ENCODE data around the gene CREB5. TPM values are rescaled to one million over a fixed set of nuclear protein-coding genes. Genes with fewer than 3 reads are reported as not detected.

The CREB5 gene
- total and polyA plus RNA-seq, 2 of the 8 experiments (the other 6 are each of a cell fraction or from before 2014, with no cell fraction given), result 2.4 to 2.7 TPM

DNA sequence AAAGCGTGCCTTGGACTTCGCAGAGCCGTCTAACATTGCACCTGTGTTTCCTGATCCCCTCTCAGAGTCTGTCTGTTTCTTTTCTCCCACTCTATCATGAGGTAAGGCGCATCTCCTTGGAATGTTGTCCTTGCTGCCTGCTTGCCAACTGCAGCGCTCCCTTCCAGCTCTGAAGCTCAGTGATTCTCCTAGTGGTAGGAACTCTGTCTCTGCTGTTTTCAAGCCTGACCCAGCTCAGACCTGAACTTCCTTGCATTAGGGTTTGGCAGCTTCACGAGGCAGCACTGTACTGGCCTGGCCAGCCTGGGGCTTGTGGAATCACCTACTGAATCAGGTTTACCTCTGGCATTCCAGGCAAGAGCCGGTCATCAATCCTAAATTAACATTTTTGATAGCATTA is 123.9 kb downstream of the CREB5 start (continued):
- TF ChIP-seq CEBPB (IDR thresholded peaks at IDR 0.05; ENCODE audit: low read depth, low read length), result no peak
- TF ChIP-seq, protein P1, sequence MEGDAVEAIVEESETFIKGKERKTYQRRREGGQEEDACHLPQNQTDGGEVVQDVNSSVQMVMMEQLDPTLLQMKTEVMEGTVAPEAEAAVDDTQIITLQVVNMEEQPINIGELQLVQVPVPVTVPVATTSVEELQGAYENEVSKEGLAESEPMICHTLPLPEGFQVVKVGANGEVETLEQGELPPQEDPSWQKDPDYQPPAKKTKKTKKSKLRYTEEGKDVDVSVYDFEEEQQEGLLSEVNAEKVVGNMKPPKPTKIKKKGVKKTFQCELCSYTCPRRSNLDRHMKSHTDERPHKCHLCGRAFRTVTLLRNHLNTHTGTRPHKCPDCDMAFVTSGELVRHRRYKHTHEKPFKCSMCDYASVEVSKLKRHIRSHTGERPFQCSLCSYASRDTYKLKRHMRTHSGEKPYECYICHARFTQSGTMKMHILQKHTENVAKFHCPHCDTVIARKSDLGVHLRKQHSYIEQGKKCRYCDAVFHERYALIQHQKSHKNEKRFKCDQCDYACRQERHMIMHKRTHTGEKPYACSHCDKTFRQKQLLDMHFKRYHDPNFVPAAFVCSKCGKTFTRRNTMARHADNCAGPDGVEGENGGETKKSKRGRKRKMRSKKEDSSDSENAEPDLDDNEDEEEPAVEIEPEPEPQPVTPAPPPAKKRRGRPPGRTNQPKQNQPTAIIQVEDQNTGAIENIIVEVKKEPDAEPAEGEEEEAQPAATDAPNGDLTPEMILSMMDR (IDR thresholded peaks at IDR 0.05; ENCODE audit: control extremely low read depth in 1 of 3, insufficient read depth in 1 of 3, low read depth in 1 of 3, low read length in 3 of 3), result peak; percentile 53 to 88 (median 71)
- TF ChIP-seq CTBP2 (IDR thresholded peaks at IDR 0.05; ENCODE audit: borderline replicate concordance, insufficient read depth, insufficient read length, low read length), result peak; percentile 48
- no peak for TF ChIP-seq BCL11A (IDR thresholded peaks at IDR 0.05; ENCODE audit: low read depth in 2 of 2, low read length in 2 of 2)
